ENCODE results near the gene SLC2A11. TPM values are rescaled to one million over a fixed set of nuclear protein-coding genes. Genes with fewer than 3 reads are reported as not detected.

Gene SLC2A11
- total and polyA plus RNA-seq, 9 of the 15 experiments (the other 6 are each of a cell fraction or from before 2014, with no cell fraction given), result 0.44 to 2.7 (median 2.1) TPM

GRCh38 chr22:23836281-23836680 lies 21.4 kb upstream of the SLC2A11 start (continued):
- TF ChIP-seq HOXB6 (CRISPR knock-in tag; IDR thresholded peaks at IDR 0.05; ENCODE audit: borderline replicate concordance), result no peak

GRCh38 chr22:23836692-23837495 lies 20.8 kb upstream of the SLC2A11 start:
- ATAC-seq, result no peak
- no peak for FAIRE-seq
- H3K79me2 ChIP-seq (ENCODE audit: control insufficient read depth, insufficient read depth, low read length), result no peaks in the 10 kb centered on the region
- no peak overlapping the region for H3K4me2 ChIP-seq (ENCODE audit: insufficient read depth, low read length)
- H3K4me1 ChIP-seq (replicated peaks in 1 of 2; ENCODE audit: control insufficient read depth in 2 of 2, insufficient read depth in 2 of 2, low read length in 2 of 2), result peaks cover 2 to 40% of the 10 kb centered on the region in 2 experiments; a peak in 4 of 5 replicates
- no peak overlapping the region for H3K27ac ChIP-seq (ENCODE audit: extremely low read depth, low read depth, low read length)
- no TSS peak for BruUV-seq (replicated peaks)
- no peak overlapping the region for H2AFZ ChIP-seq (ENCODE audit: low read depth, low read length)
- H4K20me1 ChIP-seq (replicated peaks; ENCODE audit: control insufficient read depth, insufficient read depth, low read length), result no peaks in the 10 kb centered on the region; the same call in 1 of the 2 replicates
- no peak for DNase-seq (ENCODE audit: extremely low read depth in 1 of 4, low spot score in 3 of 4)
- TF ChIP-seq POLR2G (IDR thresholded peaks at IDR 0.05; ENCODE audit: low read depth, low read length) (peak; percentile 49; the same call in 1 of the 2 replicates), PPARD (CRISPR knock-in tag; IDR thresholded peaks at IDR 0.05) (no peak)
- no peaks in the 10 kb centered on the region for H3K9me3 ChIP-seq (replicated peaks; ENCODE audit: control insufficient read depth, insufficient read depth, low read depth, low read length)
- no peak overlapping the region; a peak in 1 of 4 replicates for H3K9ac ChIP-seq (ENCODE audit: insufficient read depth in 1 of 2, low read depth in 2 of 2, low read length in 2 of 2)
- H3K4me3 ChIP-seq, result no peak overlapping the region
- H3K9me1 ChIP-seq (ENCODE audit: control insufficient read depth, insufficient read depth, low read length), result no peaks in the 10 kb centered on the region
- intact Hi-C loops (cut with micrococcal nuclease) (no loop called here), in situ Hi-C loops (cut with MboI) (no loop called here)
- peaks cover 29% of the 10 kb centered on the region; the same call in 2 of the 3 replicates for H3K36me3 ChIP-seq (ENCODE audit: control insufficient read depth, insufficient read depth, low read length)
- ChIA-PET POLR2A (interaction anchor here (0.6 to 1.0 kb wide), 2 partner anchors 65 to 174 kb away, joined by 3 read pairs; no protein-coding TSS in a partner anchor), CTCF (ENCODE audit: low intra/inter-chr PET ratio) (no interaction called here)
- 54% methylated on average over 7 of the region's 12 CpGs for WGBS (ENCODE audit: insufficient coverage, low coverage, missing lambda C conversion rate)
- H3K27me3 ChIP-seq (ENCODE audit: control insufficient read depth in 2 of 2, insufficient read depth in 2 of 2, low read length in 2 of 2), result no peaks in the 10 kb centered on the region
